K562 (cell line): ENCODE data around the gene SRGAP3. TPM values are rescaled to one million over a fixed set of nuclear protein-coding genes. Genes with fewer than 3 reads are reported as not detected.
A peak's percentile ranks its signal among the peaks of the same experiment; 100 is the strongest.

ENCODE experiments used
- ATAC-seq: fragments of 200-7000 bp; cut with Tn5 transposase; 3 replicates; pipeline ENCODE4 v1.9.1; 2020; ENCODE audit warnings: moderate library complexity
- BruUV-seq: library from RNA; stranded (reverse); fragments of 400-500 nt; replicated peaks from 2 replicates; lab custom pipeline; 2021; lab: Mats Ljungman, UMichigan
- CTCF ChIA-PET: fragments of 300-600 bp; formaldehyde crosslinking; extraction: SDS; loops from one replicate; lab custom pipeline; 2021; ENCODE audit warnings: low intra/inter-chr PET ratio; lab: Yijun Ruan, JAX
- POLR2A ChIA-PET: fragments of 300-600, 350-650 bp; sonication (Branson Sonifier 250); formaldehyde crosslinking; extraction: SDS; loops from one replicate; lab custom pipeline; 2021; ENCODE audit warnings: antibody characterized with exemption, inconsistent platforms; lab: Yijun Ruan, JAX
- DNase-seq, 4 experiments: peaks; one replicate each; pipeline versions ENCODE4 v3.0.0 to v3.0.0-alpha.2; 2011 to 2018; ENCODE audit warnings: low spot score in 3 of 4, mixed read lengths in 3 of 4; ENCODE audit errors: extremely low read depth in 1 of 4
- FAIRE-seq: peaks from 2 replicates; lab custom pipeline; 2011; peaks lifted over from hg19 to GRCh38; lab: Jason Lieb, UNC
- H2AFZ ChIP-seq: 2 replicates; pipeline ENCODE4 v1.6.0; 2011; ENCODE audit warnings: low read depth, low read length, control low read depth, inconsistent platforms
- H3K27ac ChIP-seq: fragments of 200-600 bp; 3 replicates; pipeline ENCODE4 v1.8.0; 2011; ENCODE audit warnings: low read depth, mild to moderate bottlenecking, control low read depth, inconsistent platforms, low read length, moderate library complexity, mixed read lengths; ENCODE audit errors: extremely low read depth
- H3K27me3 ChIP-seq, 2 experiments: fragments of 300-600 bp in 1 of 2; 2 replicates in 1 of 2; 3 replicates in 1 of 2; pipeline versions ENCODE4 v1.6.0 to v1.8.0; 2011; ENCODE audit warnings: inconsistent platforms in 2 of 2, low read length in 2 of 2, mild to moderate bottlenecking in 1 of 2, mixed read lengths in 1 of 2, moderate library complexity in 1 of 2; ENCODE audit not compliant: control insufficient read depth in 2 of 2, insufficient read depth in 2 of 2
- H3K36me3 ChIP-seq: fragments of 300-600 bp; 3 replicates; pipeline ENCODE4 v1.8.0; 2011; ENCODE audit warnings: mild to moderate bottlenecking, low read length, inconsistent platforms; ENCODE audit not compliant: control insufficient read depth, insufficient read depth
- H3K4me1 ChIP-seq, 2 experiments: fragments of 200-600 bp in 1 of 2; replicated peaks in 1 of 2; 2 replicates in 1 of 2; 3 replicates in 1 of 2; pipeline versions ENCODE4 v1.5.1 to v1.8.0; 2011; ENCODE audit warnings: inconsistent platforms in 2 of 2, low read length in 2 of 2, mild to moderate bottlenecking in 1 of 2, mixed read lengths in 1 of 2, moderate library complexity in 1 of 2; ENCODE audit not compliant: control insufficient read depth in 2 of 2, insufficient read depth in 2 of 2
- H3K4me2 ChIP-seq: 2 replicates; pipeline ENCODE4 v1.6.1; 2011; ENCODE audit warnings: low read length, control low read depth, inconsistent platforms, mixed read lengths; ENCODE audit not compliant: insufficient read depth
- H3K4me3 ChIP-seq: fragments of 200-600 bp; sonication (generic), shearing (Covaris generic); 2 replicates; pipeline ENCODE4 v1.5.1; 2016; ENCODE audit warnings: control low read depth, inconsistent platforms
- H3K79me2 ChIP-seq: fragments of 200-600 bp; 3 replicates; pipeline ENCODE4 v1.8.0; 2011; ENCODE audit warnings: low read length, inconsistent platforms; ENCODE audit not compliant: control insufficient read depth, insufficient read depth
- H3K9ac ChIP-seq, 2 experiments: 2 replicates each; pipeline versions ENCODE4 v1.6.0 to v1.6.1; 2011; ENCODE audit warnings: low read depth in 2 of 2, low read length in 2 of 2, control low read depth in 1 of 2, inconsistent platforms in 1 of 2, mild to moderate bottlenecking in 1 of 2, mixed read lengths in 1 of 2; ENCODE audit not compliant: insufficient read depth in 1 of 2
- H3K9me1 ChIP-seq: one replicate; pipeline ENCODE4 v1.6.0; 2011; ENCODE audit warnings: inconsistent platforms, mild to moderate bottlenecking, low read length, moderate library complexity; ENCODE audit not compliant: control insufficient read depth, insufficient read depth
- H3K9me3 ChIP-seq: replicated peaks from 2 replicates; pipeline ENCODE4 v1.5.1; 2011; ENCODE audit warnings: low read depth, low read length, inconsistent platforms; ENCODE audit not compliant: control insufficient read depth, insufficient read depth
- H4K20me1 ChIP-seq: replicated peaks from 2 replicates; pipeline ENCODE4 v1.6.1; 2011; ENCODE audit warnings: low read length, inconsistent platforms, mixed read lengths; ENCODE audit not compliant: control insufficient read depth, insufficient read depth
- E2F6 ChIP-seq, 2 experiments: IDR thresholded peaks; 2 replicates each; pipeline ENCODE4 v1.6.1; 2011; ENCODE audit warnings: borderline replicate concordance in 1 of 2, control low read depth in 1 of 2, low read depth in 1 of 2, low read length in 1 of 2, mild to moderate bottlenecking in 1 of 2, mixed read lengths in 1 of 2, moderate library complexity in 1 of 2; ENCODE audit not compliant: insufficient read depth in 1 of 2, insufficient read length in 1 of 2, poor library complexity in 1 of 2, severe bottlenecking in 1 of 2; ENCODE audit errors: extremely low read depth in 1 of 2
- FOXJ3 ChIP-seq: sonication (generic); formaldehyde crosslinking; IDR thresholded peaks from 2 replicates; pipeline ENCODE4 v1.4.0; 2020; ENCODE audit warnings: mild to moderate bottlenecking, missing genetic modification reagents
- GMEB1 ChIP-seq: fragments of 250-450 bp; sonication (Bioruptor Pico); IDR thresholded peaks from 2 replicates; pipeline ENCODE4 v1.4.0; 2020; ENCODE audit warnings: mild to moderate bottlenecking
- HMG20B ChIP-seq: fragments of 250-450 bp; sonication (Bioruptor Pico); IDR thresholded peaks from 2 replicates; pipeline ENCODE4 v1.5.0; 2021; ENCODE audit warnings: mild to moderate bottlenecking
- HNRNPK ChIP-seq: fragments of 200-400 bp; formaldehyde crosslinking; IDR thresholded peaks from one replicate; pipeline ENCODE4 v1.6.1; 2018; ENCODE audit warnings: mild to moderate bottlenecking, low read depth, low read length; ENCODE audit not compliant: poor library complexity, severe bottlenecking
- KDM4B ChIP-seq, 2 experiments: fragments of 450-650 bp in 1 of 2; sonication (generic) in 1 of 2; IDR thresholded peaks; 2 replicates each; pipeline ENCODE4 v1.6.1; 2016 to 2017; ENCODE audit warnings: borderline replicate concordance in 2 of 2, antibody characterized with exemption in 1 of 2, low read depth in 1 of 2, mild to moderate bottlenecking in 1 of 2
- MEF2A ChIP-seq: IDR thresholded peaks from 2 replicates; pipeline ENCODE4 v1.6.1; 2011; ENCODE audit warnings: low read depth, mild to moderate bottlenecking, low read length, moderate library complexity; ENCODE audit not compliant: control insufficient read depth
- SLC30A9 ChIP-seq: fragments of 250-450 bp; sonication (Bioruptor Pico); IDR thresholded peaks from 2 replicates; pipeline ENCODE4 v1.8.0; 2022; ENCODE audit warnings: mild to moderate bottlenecking, moderate library complexity
- U2AF2 ChIP-seq: fragments of 200-400 bp; formaldehyde crosslinking; optimal IDR thresholded peaks from 2 replicates; pipeline ENCODE3; 2017; ENCODE audit warnings: low read depth, mild to moderate bottlenecking, low read length
- WGBS: fragments of 100-300 bp; shearing (Covaris generic); methylation state at CpG from one replicate; pipeline ENCODE4 v1.1.6; 2016; ENCODE audit warnings: low coverage, mixed read lengths; ENCODE audit not compliant: insufficient coverage; ENCODE audit errors: missing lambda C conversion rate; 5-methylcytosine and 5-hydroxymethylcytosine counted together
- in situ Hi-C: fragments of 300-500 bp; cut with MboI; formaldehyde crosslinking; loops from 4 replicates; pipeline ENCODE4 v1.15.0; 2018; ENCODE audit warnings: inconsistent platforms, mixed read lengths
- intact Hi-C: fragments of 100-400 bp; cut with micrococcal nuclease; formaldehyde crosslinking; loops from 2 replicates; pipeline ENCODE4 v1.14.2; 2022
- polyA plus RNA-seq, 8 experiments: library from polyadenylated mRNA; depleted of rRNA in 4 of 8; stranded (reverse) in 5 of 8; unstranded in 3 of 8; fragments of >200 nt; fragmentation: Nextera tagmentation in 2 of 8; fragmentation: Illumina TruSeq in 1 of 8; extraction: Ambion mirVana in 2 of 8; extraction: Trizol in 1 of 8; gene quantifications; 2 replicates each; pipeline versions ENCODE4 v1.2.1 to v1.2.3, GENCODE V29; 2011 to 2014; ENCODE audit warnings: inconsistent platforms in 1 of 8, missing spikeins in 1 of 8
- total RNA-seq, 7 experiments: library from RNA; depleted of rRNA in 6 of 7; stranded (reverse); fragments of >200 nt in 6 of 7; fragmentation: Illumina TruSeq in 2 of 7; extraction: Trizol in 2 of 7; gene quantifications; 2 replicates each; pipeline versions ENCODE4 v1.2.1 to v1.2.3, GENCODE V29; 2011 to 2021; ENCODE audit warnings: low replicate concordance in 1 of 7

SRGAP3 gene
- total and polyA plus RNA-seq, 9 of the 15 experiments (the other 6 are each of a cell fraction or from before 2014, with no cell fraction given) = 0.11 to 0.85 (median 0.35) TPM; not detected in 2

GRCh38 chr3:9225268-9225667 lies 24.2 kb downstream of the SRGAP3 start:
- ChIA-PET CTCF (no interaction called here), POLR2A (interaction anchor here (0.6 to 1.5 kb wide), 6 partner anchors 10 to 506 kb away, joined by 3 to 4 read pairs (median 4); partner anchors contain the start of gene BRPF1)
- Histone ChIP-seq H3K9me3 (no peaks in the 10 kb centered on the region), H3K4me1 (peaks cover 0 to 6% of the 10 kb centered on the region in 2 experiments; a peak in 2 of 5 replicates), H3K4me2 (no peak overlapping the region), H3K9ac (no peak overlapping the region), H4K20me1 (no peaks in the 10 kb centered on the region; the same call in 1 of the 2 replicates), H2AFZ (no peak overlapping the region), H3K27me3 (peaks cover 19 to 57% of the 10 kb centered on the region in 2 experiments), H3K79me2 (no peaks in the 10 kb centered on the region), H3K4me3 (no peak overlapping the region), H3K36me3 (no peaks in the 10 kb centered on the region), H3K27ac (no peak overlapping the region), H3K9me1 (no peaks in the 10 kb centered on the region)
- FAIRE-seq = no peak
- BruUV-seq = no TSS peak
- intact Hi-C loops = no loop called here
- no peak for TF ChIP-seq MEF2A
- TF ChIP-seq E2F6 (IDR thresholded peaks at IDR 0.05; ENCODE audit: borderline replicate concordance in 1 of 2, extremely low read depth in 1 of 2, insufficient read depth in 1 of 2, insufficient read length in 1 of 2, low read depth in 1 of 2, low read length in 1 of 2, poor library complexity in 1 of 2, severe bottlenecking in 1 of 2) = no peak
- TF ChIP-seq FOXJ3 (CRISPR knock-in tag) = no peak
- TF ChIP-seq HNRNPK = no peak
- no peak for TF ChIP-seq KDM4B (IDR thresholded peaks at IDR 0.05; ENCODE audit: borderline replicate concordance in 2 of 2, low read depth in 1 of 2)
- TF ChIP-seq HMG20B = no peak
- TF ChIP-seq U2AF2 = no peak
- TF ChIP-seq SLC30A9 = no peak
- TF ChIP-seq GMEB1 (CRISPR knock-in tag) = no peak
- 24% methylated on average over 1 of the region's 1 CpG for WGBS
- in situ Hi-C loops = loop anchor here (5.0 kb wide), 1 partner anchor 77 kb away; no protein-coding TSS in a partner anchor
- DNase-seq = no peak
- ATAC-seq = peak; percentile 40; the same call in 1 of the 3 replicates
